GM19099 (cell line): ENCODE results near the gene MKNK2.

Experiments used
- POLR2A ChIP-seq: IDR thresholded peaks from 3 replicates; pipeline ENCODE4 v1.6.1; 2011; ENCODE audit warnings: low read depth; ENCODE audit not compliant: insufficient read length; ENCODE audit errors: extremely low read depth

MKNK2 gene

DNA sequence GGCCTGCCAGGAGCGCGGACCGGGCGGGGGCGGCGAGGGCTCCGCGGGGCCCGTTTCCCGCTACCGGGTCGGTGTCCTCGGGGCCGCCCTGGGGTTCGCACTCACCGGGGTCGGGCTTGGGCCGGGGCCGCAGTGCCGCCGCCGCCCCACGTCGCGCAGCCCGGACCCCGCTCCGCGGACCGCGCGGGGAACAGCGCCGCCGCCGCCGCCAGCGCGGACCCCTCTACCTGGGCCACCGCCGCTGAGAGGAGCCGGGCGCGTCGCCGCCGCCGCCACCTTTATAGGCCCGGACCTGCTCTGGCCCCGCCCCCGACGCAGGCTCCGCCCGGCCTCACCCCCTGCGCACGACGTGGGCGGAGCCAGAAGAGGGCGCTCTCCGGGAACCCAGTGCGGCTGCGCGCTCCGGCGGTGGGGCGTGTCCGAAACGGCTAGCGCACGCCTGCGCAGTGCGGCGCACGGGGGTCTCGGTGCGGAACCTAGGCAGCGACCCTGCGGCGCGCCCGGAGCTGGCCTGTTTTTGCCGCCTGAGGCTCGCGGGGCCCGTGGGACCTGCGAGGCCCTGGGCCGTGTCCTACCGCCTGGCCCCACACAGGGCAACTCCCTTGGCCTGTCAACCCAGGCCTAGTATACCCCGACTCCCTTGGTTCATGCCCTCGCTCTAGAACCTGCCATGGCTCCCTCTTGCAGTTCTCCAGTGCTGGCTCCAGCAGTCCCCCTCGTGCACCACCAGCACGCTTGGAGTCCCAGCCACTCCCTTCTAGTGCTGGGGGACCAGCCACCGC, at the start of gene MKNK2:
TSS of gene MKNK2 (minus strand) at position 254 of the 782 bp plus-strand sequence. CDS start 393 bp downstream, outside the sequence.
- TF ChIP-seq POLR2A, result peak; percentile 100

DNA sequence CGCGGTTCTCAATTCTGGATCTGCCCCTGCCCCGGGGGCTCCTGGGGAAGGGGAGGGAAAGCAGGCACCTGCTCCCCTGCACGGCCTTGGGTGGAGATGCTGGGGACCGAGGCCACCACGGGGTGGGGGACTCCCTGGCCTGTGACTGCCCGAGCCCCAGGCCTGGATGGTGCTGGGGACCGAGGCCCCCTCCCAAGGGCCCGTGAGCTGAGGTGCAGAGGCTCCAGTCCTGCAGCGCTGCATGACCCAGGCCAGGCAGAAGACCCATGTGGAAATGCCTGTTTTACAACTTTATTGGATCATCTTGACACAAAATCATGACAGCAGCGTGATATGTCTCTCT, 49.6 kb upstream of the MKNK2 start:
- no peak for TF ChIP-seq POLR2A

DNA sequence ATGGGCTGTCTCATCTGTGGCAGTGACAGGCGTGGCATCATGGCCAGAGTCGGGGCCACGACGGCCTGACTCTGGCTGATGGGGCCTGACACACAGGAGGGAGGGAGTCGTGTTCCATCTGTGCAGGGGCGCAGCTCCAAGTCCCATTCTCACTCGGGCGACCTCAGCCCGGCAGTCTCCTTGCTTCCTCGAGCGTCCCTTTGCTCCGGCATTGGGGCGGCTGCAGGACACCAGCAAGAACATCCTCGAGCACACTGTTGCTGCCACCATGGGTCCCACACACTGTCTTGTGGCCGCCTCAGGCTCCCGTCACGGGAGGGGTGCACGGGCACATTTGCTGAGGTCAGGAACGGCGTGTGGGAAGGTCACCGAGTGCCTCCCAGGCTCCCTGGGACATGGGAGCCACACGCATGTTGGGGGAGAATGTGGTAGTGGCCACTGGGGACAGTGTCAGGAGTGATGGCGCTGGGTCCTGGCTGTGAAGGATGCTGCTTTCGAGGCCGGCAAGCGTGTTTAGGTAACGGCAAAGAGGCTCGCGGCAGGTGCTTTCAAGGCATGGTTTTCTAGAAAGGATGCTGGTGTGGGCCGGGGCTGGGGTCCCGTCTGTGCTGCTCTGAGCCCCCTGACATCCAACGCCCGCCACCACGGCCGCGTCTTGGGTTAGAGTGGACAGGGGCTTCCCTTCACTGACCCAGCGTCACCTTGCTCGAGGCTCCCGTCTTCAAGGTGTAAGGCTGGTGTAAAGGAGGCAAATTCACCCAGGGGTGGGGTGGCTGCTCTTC, 49.1 kb upstream of the MKNK2 start:
- no peak for TF ChIP-seq POLR2A

DNA sequence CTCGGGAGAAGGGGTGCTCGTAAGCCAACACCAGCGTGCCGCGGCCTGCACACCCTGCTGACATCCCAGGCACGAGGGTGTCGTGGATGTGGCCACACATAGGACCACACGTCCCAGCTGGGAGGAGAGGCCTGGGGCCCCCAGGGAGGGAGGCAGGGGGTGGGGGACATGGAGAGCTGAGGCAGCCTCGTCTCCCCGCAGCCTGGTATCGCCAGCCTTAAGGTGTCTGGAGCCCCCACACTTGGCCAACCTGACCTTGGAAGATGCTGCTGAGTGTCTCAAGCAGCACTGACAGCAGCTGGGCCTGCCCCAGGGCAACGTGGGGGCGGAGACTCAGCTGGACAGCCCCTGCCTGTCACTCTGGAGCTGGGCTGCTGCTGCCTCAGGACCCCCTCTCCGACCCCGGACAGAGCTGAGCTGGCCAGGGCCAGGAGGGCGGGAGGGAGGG, 48.0 kb upstream of the MKNK2 start:
- TF ChIP-seq POLR2A, result no peak

DNA sequence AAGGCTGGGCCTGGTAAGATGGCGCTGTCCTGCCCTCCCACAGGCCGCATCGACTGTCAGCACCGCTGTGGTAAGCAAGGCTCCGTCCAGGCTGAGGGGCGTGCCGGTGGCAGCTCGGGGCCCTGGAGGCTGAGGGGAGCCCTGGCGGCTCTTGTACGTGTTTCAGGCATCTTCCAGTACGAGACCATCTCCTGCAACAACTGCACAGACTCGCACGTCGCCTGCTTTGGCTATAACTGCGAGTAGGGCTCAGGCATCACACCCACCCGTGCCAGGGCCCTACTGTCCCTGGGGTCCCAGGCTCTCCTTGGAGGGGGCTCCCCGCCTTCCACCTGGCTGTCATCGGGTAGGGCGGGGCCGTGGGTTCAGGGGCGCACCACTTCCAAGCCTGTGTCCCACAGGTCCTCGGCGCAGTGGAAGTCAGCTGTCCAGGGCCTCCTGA, 46.9 kb upstream of the MKNK2 start:
- no peak for TF ChIP-seq POLR2A

DNA sequence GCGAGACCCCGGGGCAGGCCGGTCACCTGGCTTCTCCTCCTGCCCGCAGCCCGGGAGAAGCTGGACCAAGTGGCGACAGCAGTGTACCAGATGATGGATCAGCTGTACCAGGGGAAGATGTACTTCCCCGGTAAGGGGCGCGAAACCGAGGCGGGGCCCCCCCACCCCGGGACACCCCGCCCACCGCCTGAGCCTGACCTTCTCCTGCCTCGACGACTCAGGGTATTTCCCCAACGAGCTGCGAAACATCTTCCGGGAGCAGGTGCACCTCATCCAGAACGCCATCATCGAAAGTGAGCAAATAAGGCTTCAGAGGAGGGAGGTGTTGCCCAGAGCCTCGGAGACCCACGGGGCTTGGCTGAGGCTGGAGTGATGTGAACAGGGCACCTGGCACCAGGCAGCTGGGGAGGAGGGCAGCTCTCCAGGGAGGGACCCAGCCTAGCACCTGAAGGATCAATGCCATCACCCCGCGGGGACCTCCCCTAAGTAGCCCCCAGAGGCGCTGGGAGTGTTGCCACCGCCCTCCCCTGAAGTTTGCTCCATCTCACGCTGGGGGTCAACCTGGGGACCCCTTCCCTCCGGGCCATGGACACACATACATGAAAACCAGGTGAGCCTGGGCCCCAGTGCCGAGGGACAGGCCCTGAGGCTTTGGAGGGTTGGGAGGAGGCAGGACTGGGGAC, 46.3 kb upstream of the MKNK2 start:
- TF ChIP-seq POLR2A, result no peak

DNA sequence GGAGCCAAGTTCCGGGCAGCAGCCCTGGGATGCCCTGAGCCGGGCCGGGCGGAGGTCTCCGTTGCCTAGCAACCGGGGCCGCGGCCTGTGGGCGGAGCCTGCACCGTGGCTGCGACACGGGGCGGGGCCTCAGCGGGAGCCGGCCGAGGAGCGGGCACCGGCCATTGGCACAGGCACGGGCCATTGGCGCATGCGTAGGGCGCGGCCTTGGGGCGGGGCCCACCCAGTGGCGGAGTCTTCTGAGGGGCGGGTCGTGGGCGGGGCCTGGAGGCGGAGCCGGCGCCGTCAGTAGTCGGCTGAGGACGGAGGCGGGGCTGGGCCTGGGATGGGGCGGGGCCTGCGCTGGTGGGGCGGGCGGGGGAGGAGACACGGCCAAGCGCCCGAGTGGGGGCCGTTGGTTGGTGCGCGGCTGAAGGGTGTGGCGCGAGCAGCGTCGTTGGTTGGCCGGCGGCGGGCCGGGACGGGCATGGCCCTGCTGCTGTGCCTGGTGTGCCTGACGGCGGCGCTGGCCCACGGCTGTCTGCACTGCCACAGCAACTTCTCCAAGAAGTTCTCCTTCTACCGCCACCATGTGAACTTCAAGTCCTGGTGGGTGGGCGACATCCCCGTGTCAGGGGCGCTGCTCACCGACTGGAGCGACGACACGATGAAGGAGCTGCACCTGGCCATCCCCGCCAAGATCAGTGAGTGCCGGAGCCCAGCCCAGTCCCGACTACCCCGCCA, 45.6 kb upstream of the MKNK2 start, which contains the start of gene IZUMO4:
TSS of gene IZUMO4 (plus strand) at position 436 of the 723 bp plus-strand sequence. CDS start at position 467, 31 bp downstream.
- peak; percentile 22 for TF ChIP-seq POLR2A

DNA sequence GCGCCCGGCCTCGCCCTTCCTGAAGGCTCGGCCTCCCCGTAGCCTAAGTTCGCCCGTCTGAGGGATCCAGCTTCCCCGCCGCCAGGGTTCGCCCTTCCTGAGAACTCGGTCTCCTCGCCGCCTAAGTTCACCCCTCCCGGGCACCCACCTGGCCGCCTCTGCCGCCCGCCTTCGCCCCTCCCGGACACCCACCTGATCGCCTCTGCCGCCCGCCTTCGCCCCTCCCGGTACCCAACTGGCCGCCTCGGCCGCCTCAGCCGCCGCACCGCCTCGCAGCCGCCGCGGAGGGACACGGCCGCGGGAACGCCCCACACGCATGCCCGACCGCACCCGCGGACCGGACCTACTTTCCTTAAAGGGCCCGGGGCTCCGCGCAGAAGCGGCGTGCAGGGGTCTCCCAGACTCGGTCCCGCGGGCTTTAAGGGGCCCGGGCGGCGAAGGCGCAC, 45.0 kb upstream of the MKNK2 start, which contains the start of gene MOB3A:
TSS of gene MOB3A (minus strand) at position 293 of the 446 bp plus-strand sequence. CDS start 17,766 bp downstream, outside the sequence.
- TF ChIP-seq POLR2A, result peak; percentile 79

DNA sequence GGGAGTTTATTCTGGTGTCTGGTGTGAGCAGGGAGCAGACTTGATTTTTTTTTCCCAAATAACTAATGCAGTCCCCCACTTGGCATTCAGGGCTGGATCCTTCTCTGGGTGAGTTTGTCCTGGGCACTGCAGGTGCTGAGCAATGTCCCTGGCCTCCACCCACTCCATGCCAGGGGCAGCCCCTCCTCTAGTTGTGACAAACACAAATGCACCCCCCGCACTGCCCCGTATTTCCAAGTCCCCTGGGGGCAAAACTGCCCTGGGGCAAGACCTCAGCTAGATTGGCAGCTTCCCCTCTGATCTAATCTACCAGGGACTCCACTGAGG, 38.6 kb upstream of the MKNK2 start:
- TF ChIP-seq POLR2A, result no peak

DNA sequence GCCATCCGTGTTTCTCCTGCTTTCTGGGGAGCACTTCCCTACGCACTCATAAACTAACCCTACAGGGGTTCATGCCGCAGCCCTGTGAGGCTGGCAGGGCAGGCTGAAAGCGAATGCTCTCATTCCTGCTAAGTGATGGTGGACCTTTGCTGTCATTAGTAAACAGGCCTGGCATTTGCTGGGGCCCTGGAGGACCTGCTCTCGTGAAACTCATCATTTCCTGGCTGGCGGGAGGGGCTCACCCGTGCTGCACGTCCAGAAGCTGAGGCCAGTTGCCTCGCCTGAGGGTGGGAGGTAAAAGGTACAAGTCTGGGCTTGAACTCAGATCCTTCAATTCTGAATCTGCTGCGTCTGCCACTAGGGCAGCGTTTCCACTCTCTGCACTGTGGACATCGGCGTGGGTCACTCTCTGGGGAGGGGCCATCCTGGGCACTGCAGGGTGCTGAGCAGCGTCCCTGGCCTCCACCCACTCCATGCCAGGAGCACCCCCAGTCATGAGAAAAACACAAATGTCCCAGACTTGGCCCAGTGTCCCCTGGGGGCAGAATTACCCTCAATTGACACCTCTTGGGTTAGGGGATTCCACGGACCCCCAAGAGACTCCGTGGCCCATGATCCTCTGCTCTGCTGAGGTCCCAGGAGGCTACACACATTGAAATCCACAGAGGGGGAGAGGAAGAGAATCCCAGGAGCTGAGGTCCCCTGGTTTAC, 38.1 kb upstream of the MKNK2 start:
- peak; percentile 42 for TF ChIP-seq POLR2A

DNA sequence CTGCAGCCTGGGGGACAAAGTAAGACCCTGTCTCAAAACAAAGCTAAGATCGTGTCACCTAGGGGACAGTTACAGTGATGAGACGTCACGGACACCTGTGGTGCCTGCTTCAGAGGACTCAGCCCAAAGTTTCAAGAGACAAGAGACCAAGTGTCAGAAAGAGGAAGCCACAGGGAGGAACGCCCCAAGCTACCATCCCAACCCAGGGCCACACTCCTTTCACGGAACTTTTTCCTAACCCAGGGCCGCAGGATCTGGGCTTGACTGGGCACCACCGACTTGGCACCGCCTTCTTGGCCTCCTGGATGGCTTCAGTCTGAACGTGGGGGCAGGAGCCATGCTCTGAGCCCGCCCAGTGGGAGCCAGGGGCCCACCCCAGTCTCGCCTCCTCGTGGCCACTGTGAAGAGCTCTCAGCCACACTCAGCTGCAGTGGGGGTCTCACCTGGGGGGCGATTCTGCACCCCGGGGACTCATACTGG, 36.6 kb upstream of the MKNK2 start:
- TF ChIP-seq POLR2A, result peak; percentile 47

DNA sequence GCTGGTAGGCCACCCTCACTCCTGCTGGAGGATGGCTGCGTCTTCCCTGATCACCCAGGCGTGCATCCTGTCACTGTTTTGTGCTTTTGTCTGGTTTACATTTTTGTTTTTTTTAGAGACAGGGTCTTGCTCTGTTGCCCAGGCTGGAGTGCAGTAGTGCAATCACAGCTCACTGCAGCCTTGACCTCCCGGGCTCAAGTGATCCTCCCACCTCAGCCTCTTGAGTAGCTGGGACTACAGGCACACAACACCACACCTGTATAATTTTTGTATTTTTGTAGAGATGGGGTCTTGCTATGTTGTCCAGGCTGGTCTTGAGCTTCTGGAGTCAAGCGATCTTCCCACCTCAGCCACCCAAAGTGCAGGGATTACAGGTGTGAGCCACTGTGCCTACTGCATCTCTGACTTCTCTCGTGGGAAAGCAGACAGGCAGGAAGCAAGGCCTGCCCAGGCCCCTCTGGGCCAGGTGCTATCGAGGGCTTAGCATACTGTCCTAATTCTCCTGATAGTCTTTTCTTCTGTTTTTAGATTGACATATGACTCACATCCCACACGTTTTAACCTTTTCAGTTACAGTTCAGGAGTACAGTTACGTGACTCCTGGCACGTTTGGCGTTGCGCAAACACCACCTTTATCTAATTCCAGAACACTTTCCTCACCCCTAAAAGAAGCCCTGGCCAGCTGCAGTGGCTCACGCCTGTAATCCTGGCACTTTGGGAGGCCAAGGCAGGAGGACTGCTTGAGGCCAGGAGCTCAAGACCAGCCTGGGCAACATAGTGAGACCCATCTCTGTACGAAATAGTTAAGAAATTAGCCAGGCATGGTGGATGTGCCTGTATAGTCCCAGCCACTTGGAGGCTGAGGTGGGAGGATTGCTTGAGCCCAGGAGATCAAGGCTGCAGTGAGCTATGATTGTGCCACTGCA, 35.9 kb upstream of the MKNK2 start:
- peak; percentile 41 for TF ChIP-seq POLR2A

DNA sequence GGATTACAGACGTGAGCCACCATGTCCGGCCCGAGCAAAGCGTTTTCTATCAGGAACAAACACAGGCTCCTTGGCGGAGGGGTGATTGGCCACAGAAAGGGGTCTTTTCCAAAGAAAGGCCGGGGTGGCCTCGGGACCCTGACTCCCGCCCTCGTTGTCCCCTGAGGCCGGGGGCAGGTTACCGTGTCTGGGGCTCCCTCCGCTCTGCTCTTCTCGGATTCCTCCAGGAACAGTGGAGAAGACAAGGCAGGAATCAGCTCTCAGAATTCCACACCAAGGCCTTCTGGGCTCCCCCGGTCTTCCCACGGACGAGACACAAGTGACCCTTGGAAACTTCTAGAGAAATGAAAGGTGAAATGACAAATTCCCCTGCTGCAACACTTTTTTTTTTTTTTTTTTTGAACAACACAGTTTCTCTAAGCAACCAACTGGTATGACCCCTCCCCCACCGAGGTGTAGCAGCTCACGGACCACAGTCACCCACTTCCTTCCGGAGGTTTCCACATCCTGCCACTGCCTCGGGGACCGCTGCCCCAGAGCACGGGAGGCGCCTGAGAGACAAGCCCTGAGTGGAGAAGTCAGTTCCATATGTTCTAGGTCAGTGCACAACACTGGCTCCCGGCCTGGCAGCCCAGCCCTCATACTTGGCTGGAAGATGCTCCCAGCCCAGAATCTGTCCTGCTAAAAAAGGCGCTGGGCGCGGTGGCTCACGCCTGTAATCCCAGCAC, 34.1 kb upstream of the MKNK2 start:
- TF ChIP-seq POLR2A, result peak; percentile 80
